HG02884 (cell line): Measurements from ENCODE around the gene SRGAP1.
"Not testable (repeated sequence)": the region's sequence is repeated elsewhere in the genome, so short reads cannot be mapped to it uniquely, and the experiment has no call there.

ENCODE experiments used
- ATAC-seq: cut with Tn5 transposase; IDR thresholded peaks from one replicate; pipeline ENCODE4 v1.9.1; 2021; ENCODE audit warnings: mild to moderate bottlenecking, moderate library complexity; ENCODE audit not compliant: unreplicated experiment

The SRGAP1 gene

DNA sequence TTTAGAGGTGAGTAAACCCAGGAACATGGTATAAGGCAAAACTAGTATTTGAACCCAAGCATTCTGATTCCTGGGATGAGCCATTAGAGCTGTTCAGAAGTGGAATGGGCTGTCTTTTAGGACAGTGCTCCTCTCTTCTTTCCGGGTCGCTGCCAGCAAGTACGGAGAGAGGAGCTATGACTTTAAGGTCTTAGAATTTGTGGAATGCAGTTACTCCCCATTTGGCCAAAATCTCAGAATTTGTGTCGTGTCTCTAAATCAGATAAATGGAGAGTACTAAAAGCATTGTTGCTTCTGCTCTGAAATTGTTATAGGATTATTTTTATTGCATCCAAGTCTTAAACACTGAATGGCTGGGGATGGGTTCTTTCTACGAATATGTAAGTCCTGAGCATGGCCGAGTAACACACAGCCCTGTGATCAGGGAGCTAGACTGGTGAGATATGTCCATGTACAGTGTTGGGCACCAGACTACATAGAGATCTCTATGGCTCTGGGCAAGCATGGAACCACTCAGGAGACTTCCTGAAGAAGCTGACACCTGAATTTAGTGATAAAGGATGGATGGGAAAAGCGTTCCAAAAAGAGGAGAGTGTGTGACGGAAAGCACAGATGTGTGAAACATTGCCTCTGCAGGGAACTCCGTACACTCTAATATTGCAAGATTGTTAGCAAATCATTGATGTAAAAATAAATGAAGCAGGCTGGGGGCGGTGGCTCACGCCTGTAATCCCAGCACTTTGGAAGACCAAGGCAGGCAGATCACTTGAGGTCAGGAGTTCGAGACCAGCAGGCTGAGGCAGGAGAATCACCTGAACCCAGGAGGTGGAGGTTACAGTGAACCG, 184.7 kb downstream of the SRGAP1 start:
- no peak for ATAC-seq

DNA sequence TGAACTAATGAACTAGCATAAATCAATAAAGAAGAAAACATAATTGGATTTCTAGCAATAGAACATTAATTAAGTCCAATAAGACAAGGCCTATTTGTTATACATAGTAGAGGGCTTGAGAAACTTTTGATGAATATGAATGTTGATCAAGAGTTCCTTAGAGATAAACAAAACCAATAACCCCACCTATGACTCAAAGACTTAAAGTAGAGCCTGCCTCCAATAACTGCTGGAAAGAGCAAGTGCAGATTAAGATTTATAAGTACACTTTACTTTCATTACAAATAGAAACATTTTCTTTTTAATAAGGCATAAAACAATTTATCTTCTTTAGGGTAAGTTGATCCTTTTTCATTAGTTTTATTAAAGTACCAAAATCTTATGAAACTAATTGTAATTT, 185.7 kb downstream of the SRGAP1 start:
- ATAC-seq, result no peak

DNA sequence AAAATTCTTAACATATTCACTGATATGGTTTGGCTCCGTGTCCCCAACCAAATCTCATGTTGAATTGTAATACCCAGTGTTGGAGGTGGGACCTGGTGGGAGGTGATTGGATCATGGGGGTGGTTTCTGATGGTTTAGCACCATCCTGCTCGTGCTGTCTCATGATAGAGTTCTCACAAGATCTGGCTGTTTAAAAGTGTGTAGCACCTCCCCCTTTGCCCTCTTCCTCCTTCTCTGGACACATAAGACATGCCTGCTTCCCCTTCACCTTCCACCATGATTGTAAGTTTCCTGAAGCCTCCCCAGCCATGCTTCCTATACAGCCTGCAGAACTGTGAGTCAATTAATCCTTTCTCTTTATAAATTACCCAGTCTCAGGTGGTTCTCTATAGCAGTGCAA, 189.6 kb downstream of the SRGAP1 start:
- not testable (repeated sequence) for ATAC-seq

DNA sequence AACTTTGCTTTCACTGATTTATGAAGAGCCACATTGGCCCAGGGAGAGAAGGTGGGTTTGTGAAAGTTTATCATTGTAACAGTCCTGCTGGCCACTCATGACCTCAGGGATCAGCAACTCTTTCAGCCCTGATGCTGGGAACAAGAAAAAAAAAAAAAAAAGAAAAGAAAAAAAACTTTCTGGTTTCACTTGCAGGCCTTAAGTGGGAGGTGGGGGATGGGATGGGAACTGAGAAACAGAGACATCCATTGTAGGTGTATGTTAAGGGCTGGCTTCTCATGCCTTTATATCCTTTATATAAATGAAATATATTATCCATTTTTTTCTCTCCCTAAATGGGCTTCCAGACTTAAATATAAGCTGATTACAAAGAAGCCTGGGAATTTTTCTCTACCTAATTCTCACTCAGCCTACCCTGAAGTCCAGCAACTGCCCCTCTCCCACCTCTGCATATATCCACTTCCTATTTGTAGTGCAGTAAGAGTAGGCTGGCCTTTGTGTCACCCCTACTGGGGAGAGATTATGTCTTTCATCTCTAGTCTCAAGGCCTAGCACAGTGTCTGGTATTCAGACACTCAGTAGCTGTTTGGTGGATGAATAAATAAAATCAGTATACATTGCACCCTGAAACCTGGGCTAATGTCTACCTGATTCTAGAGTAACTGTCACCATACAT, 190.5 kb downstream of the SRGAP1 start:
- ATAC-seq, result no peak

DNA sequence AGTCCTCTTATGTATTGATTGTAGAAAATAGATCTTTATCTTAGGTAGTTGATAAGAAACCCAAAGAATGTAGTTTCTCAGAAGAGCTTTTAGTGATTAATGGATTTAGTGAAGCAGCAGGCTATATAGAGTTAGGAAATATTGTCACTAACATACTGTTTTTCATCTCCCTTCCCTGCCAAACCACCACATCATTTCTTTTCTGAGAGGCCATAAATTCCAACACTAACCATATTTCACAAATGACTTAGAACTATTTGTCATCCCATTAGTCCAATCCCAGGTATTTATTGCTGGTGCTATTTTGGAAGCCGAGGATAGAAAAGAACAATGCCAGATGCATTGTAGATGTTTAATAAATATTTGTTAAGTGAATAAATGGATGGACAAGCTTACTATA, 191.9 kb downstream of the SRGAP1 start:
- no peak for ATAC-seq

DNA sequence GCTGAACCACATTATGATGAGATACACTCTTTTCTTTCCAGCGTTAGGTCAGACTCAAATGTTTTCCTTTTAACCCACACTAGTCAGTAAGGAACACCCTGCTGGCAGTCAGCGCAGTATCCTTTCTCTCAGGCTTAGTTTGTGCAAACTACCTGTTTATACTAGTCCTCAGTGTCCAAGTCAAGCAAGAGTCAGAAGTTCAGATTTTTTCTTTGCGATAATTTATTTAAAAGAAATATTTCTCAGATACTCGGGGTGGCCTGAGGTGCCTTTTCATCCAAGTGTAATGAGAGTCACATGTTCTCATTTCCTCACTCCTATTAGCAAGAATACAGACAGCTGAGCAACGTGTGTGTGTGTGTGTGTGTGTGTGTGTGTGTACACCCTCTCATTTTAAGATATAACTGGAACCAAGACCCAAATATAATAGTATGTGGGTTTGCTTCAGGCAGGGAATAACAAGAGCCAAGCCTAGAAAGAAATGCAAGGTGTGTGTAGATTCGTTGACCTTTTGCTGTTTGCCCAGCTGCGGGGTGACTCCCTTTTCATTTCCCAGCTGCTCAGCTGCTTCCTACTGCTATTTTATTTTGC, 194.9 kb downstream of the SRGAP1 start:
- no peak for ATAC-seq

DNA sequence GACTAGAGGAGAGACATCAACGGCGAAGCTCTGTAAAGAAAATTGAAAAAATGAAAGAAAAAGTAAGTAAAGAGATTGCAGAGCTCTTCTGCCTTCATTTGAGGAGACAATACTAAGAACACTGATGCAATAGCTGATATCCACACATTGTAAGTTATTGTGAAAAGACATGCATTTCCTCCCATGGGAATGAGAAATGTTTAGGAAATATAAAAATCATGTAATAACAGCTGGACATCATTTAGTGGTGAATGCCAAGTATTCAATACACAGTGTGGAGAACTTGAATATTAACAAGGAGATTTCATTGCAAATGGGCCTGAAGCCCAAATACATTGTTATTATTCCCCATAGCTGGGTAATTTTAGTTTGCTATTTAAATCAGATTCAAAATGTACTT, 198.4 kb downstream of the SRGAP1 start:
- no peak for ATAC-seq

DNA sequence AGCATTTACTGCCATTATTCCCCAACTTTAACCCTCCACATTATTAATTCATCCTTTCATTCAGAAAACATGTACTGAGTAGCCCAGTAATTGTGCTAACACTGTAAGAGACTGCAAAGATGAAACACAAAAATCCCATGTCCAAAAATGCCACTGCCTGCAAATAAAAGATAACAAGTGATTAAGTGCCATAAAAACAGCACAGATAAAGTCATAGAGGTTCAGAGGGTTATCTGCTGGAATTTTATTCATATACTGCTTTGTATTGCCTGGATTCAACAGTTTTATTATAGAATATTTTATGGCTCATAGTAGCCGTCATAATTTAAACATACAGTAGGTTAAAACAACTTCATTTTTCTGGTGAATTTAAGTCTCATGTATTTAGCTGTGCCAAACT, 199.7 kb downstream of the SRGAP1 start:
- no peak for ATAC-seq

DNA sequence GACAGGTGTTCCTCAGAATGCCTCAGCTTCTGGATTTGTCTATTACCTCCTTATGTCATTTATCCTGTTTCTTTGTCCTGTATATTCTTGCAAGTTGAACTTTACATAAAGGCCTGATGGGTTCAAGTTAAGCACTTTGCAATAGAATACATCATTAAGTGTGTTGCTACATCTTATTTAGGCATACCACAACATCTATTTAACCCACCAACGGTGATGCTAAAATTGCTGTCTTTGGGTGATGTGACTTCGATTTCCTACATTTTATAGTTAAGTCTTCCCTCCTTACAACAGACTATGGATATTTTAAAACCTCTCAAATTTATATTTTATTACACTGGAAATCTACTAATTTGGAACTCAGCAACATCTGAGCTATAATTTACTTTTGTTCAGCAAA, 206.6 kb downstream of the SRGAP1 start:
- no peak for ATAC-seq

DNA sequence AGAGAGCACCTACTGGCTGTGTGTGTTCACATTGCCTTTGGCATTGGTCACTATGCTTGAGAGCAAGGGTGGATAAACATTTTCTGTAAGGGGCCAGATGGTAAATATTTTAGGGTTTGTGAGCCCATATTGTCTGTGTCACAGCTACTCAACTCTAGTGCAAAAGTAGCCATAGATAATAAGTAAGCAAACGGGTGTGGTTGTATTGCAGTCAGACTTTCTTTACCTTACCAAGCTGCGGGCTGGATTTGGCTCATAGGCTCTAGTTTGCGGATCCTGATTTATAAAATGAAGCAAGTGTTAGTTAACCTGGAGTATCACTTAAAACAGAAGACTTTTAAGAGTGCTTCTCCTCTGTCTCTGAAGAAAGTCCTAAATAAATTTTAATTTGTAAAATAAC, 208.6 kb downstream of the SRGAP1 start:
- ATAC-seq, result no peak

DNA sequence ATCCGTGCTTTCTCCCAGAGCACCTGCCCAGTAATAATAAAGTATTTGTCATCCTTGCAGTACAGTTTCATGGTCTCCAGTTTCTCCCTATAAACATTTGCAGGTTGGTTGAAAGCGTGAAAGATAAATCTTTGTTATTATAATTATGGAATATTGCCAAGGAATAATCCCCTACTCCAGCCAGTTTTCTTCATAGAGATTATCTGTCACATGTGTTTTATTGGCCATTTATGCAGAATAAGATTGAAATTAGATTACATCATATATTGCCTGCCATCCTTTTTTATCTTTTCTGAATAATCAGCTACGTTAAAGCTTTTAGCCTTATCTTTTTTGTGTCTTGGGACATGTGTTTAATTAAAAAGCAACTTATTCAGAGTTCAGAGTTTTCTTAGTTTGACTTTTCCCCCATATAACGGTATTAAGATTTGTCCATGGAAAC, 209.6 kb downstream of the SRGAP1 start:
- no peak for ATAC-seq

DNA sequence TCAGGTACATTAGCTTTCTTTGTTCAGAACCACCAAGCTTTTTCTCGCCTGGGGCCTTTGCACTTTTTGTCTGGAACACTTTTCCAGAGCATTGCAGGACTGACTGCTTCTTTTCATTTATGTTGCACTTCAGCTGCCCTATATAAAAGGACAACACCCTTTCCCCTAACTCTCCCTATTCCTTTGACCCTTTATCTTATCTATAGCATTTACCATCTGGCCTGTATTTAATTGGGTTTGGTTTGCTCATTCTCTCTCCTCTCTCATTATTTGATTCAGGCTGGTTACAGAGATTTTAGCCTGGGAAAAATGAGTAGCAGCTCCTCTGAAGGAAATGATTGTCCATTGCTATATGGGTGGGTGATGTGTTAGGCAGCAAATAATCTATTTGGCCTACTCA, 212.2 kb downstream of the SRGAP1 start:
- ATAC-seq, result no peak

DNA sequence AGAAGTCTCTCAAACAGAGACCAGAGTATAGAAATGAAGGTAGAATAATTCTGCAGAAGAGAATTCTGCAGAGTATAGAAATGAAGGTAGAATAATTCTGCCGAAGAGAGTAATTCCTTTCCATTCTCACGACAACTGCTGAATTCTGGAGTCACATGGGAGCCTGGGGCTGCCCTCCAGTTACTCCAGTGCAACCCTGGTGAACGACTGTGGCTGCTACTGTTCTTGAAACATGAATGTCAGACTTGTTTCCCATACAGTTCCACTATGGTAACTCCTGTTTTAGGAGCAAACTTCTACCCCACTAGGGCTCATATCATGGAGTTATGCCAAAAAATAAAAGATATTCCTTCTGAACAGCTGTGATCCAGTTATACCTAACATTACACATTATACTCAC, 213.2 kb downstream of the SRGAP1 start:
- ATAC-seq, result no peak

DNA sequence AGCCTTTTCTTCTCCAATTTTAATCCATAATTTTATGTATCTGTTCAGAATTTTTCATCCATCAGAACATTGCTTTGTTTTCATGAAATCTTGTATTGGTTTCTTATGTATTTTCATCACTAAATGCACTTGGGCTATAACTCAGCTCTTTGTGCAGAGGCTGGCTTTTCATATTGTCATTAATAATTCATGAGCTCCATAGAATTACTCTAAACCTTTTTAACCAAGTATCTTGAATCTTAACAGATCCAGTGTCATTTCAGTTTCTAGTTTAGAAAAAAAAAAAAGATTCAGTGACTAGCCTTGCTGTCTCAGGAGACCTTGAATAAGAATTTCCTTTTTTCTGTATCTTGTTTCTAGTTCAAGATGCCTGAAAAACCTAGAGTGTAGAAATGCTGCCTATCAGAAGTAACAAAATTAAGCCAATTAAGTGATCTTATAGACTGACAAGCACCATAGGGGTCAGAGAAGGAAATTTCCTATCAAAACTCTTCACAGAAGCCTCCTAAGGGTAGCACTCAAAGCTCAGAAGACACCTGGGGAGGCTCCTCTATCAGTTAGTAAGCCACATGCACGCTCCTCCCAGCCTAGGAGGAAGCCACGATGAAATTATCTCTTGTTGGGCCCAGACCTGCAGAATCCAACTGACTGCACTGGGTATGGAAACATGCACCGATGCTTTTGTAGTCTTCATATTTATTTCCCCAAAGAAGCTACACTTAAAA, 214.2 kb downstream of the SRGAP1 start:
- no peak for ATAC-seq

DNA sequence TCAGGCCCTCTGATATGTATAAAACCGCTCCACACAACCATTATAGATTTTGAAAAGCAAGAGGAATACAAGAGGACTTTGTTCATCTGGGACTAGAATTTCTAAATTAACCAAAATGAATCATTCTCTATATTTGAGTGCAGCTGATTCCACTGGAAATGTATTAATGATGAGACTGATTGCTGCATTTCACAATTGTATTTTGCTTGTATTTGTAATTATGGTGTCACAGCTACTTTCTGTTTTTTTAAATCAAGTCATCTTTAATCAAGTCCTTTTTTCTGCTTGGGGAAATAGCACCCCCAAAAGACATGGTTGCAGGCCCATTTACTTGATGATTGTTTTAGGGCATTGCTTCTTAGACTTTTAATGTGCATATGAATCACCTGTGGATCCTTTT, 215.2 kb downstream of the SRGAP1 start:
- no peak for ATAC-seq

DNA sequence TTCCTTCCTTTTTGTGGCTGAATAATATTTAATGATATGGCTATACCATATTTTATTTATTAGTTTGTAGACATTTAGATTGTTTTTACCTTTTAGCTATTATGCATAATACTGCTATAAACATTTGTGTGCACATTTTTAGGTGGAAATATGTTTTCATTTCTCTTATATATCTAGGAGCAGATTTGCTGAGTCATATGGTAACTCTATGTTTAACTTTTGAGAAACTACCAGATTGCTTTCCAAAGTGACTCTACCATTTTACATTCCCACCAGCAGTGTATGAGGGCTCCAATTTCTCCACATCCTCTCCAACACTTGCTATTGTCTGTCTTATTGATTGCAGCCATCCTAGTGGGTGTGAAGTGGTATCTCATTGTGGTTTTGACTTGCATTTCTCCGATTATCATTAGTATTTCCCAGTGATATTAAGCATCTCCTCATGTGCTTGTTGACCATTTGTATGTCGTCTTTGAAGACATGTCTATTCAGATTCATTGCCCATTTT, 217.4 kb downstream of the SRGAP1 start:
- ATAC-seq, result no peak

DNA sequence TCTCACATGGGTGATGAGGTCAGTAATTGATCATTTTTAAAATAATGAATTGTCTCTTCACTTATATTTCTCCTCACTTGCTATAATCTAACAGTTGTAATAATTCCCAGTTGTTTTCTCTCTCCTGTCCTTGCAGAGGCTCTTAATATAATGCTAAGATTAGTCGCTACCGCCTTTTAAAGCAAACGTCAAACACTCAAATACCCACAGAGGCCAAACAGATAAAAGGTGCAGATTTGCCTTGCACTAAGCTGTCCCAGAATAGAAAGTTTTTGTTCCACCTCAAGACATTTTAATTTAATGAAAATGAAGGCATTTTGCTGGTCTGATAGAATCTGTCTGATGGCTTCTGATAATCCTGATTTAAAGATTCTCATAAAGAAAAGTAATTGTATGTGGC, 218.6 kb downstream of the SRGAP1 start:
- ATAC-seq, result no peak

DNA sequence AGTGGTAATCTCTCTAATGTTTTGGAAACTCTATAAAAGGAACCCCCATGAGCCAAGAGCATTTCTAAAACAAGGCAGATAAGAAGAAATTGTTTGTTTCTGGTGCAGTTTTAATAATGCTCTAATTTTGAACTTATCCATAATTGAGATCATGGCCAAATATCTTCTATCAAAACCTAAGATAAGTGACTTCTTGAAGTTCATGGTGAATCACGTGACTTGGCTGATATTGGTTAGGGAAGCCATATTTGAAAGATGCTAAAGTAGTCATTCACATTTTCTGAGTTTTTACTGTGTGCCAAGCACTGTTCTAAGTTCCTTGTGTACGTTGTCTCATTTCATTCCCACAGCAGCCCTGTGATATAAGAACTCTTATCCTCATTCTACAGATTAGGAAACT, 219.7 kb downstream of the SRGAP1 start:
- no peak for ATAC-seq

DNA sequence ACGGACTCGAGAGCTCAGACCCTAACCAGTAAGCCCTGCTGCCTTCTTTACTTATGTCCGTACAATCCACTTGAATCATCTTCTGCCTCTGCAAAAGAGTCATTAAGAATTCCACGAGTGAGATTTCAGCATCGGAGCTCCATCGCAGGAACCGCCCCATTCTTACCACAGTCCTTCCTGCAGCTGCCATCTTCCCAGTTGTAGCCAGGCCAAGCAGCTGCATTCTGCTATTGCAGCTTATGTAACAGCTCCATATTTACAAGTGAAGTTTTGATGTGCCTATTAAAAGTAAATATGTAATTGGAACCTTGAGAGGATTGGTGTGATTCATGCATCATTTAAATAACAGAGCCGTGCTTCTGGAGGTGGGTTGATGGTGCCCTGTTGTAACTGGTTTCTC, 220.2 kb downstream of the SRGAP1 start:
- no peak for ATAC-seq

DNA sequence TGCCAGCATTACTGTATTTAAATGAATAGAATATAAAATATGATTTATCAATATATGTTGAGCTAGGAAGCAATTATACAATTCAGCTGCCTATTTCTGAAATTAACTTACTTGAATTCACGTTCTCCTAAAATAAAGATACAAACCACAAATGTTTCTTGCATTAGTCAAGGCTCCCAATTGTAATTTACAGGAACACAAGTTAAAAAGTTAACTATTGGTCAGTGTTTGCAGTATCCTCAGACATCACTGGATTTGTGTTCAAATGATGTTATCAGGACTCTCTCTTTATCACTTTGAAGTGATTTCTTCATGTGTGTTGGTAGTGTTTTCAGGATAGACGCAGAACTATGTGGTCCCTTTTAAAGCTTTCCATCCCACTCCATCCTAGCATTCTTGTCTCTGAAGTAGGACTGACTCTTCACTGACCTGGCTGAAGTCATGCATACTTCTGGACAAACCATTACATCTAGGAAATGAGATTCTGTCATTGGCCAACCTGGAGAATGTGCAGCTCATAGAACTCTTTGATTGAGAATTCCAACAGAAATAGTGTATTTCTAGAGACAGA, 221.5 kb downstream of the SRGAP1 start:
- no peak for ATAC-seq

DNA sequence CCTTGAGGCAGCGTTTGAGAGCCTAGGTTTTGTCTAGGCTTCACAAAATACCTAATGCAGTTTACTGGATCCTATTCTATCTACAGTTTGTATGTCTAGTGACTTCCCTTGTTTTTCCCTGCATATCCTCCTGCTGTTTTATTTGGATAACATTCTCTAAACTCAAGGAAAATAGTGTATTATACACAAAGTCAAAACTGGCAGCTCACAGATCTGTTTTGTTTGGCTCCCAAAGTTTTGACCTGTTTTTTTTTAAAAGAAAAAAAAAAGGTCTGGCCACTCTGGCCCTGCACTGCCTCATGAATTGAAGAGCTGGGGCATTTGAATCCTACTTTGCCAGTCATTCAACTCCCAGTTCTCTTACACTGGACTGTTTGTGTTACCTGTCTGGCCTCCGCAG, 222.3 kb downstream of the SRGAP1 start:
- no peak for ATAC-seq
